Measurements from ENCODE around the gene RBM3. TPM values are rescaled to one million over a fixed set of nuclear protein-coding genes. Genes with fewer than 3 reads are reported as not detected.

Gene RBM3
- total RNA-seq, 1 donor from 2014 or later: 130 TPM

- Histone ChIP-seq H3K4me3 (no peak overlapping the region), H3K79me2 (ENCODE audit: low read depth) (no peaks in the 10 kb centered on the region), H3K4me1 (no peaks in the 10 kb centered on the region), H3K27me3 (no peaks in the 10 kb centered on the region), H3K9me3 (ENCODE audit: low read depth) (no peaks in the 10 kb centered on the region), H3F3A (ENCODE audit: low read depth) (no peaks in the 10 kb centered on the region), H3K36me3 (no peaks in the 10 kb centered on the region), H3K9ac (no peak overlapping the region), H2AFZ (replicated peaks) (no peak overlapping the region), H4K20me1 (ENCODE audit: low read depth) (no peaks in the 10 kb centered on the region), H3K27ac (no peak overlapping the region), H3K4me2 (no peak overlapping the region)
- no peaks in the 10 kb centered on the region for H3K27me3 Mint-ChIP-seq (ENCODE audit: insufficient read depth, low read depth)
- no peak for DNase-seq (ENCODE audit: low spot score)
- peaks cover 3% of the 10 kb centered on the region for H3K4me1 Mint-ChIP-seq
- TF ChIP-seq CTCF (IDR thresholded peaks at IDR 0.05): no peak
- H3K27ac Mint-ChIP-seq: no peak overlapping the region
- no peak overlapping the region for H3K4me3 Mint-ChIP-seq
- H3K9me3 Mint-ChIP-seq: peaks cover 4% of the 10 kb centered on the region
- no peaks in the 10 kb centered on the region for H3K36me3 Mint-ChIP-seq
These were observed 15.3 kb downstream of the RBM3 start for GRCh38 chrX:48589482-48590162.

GRCh38 chrX:48590203-48591103, 16.2 kb downstream of the RBM3 start:
- H3F3A ChIP-seq (ENCODE audit: low read depth): no peaks in the 10 kb centered on the region
- H3K27ac ChIP-seq: no peak overlapping the region
- H3K9me3 Mint-ChIP-seq: peaks cover 4% of the 10 kb centered on the region
- no peak overlapping the region for H3K27ac Mint-ChIP-seq
- H3K9ac ChIP-seq: no peak overlapping the region
- no peak overlapping the region for H2AFZ ChIP-seq (replicated peaks)
- H3K27me3 Mint-ChIP-seq (ENCODE audit: insufficient read depth, low read depth): no peaks in the 10 kb centered on the region
- no peaks in the 10 kb centered on the region for H3K4me1 ChIP-seq
- no peak overlapping the region for H3K4me3 Mint-ChIP-seq
- peaks cover 3% of the 10 kb centered on the region for H3K4me1 Mint-ChIP-seq
- H4K20me1 ChIP-seq (ENCODE audit: low read depth): no peaks in the 10 kb centered on the region
- DNase-seq (ENCODE audit: low spot score): no peak
- no peaks in the 10 kb centered on the region for H3K36me3 Mint-ChIP-seq
- no peak for TF ChIP-seq EZH2phosphoT487 (IDR thresholded peaks at IDR 0.05)
- no peak for TF ChIP-seq CTCF (IDR thresholded peaks at IDR 0.05)
- TF ChIP-seq EZH2 (IDR thresholded peaks at IDR 0.05): no peak
- H3K36me3 ChIP-seq: no peaks in the 10 kb centered on the region
- H3K9me3 ChIP-seq (ENCODE audit: low read depth): no peaks in the 10 kb centered on the region
- no peaks in the 10 kb centered on the region for H3K27me3 ChIP-seq
- no peaks in the 10 kb centered on the region for H3K79me2 ChIP-seq (ENCODE audit: low read depth)
- no peak overlapping the region for H3K4me2 ChIP-seq
- no peak overlapping the region for H3K4me3 ChIP-seq

- Histone ChIP-seq H3K9ac (no peak overlapping the region), H3K79me2 (ENCODE audit: low read depth) (no peaks in the 10 kb centered on the region), H4K20me1 (ENCODE audit: low read depth) (no peaks in the 10 kb centered on the region), H3K9me3 (ENCODE audit: low read depth) (no peaks in the 10 kb centered on the region), H3K36me3 (no peaks in the 10 kb centered on the region), H3K4me1 (no peaks in the 10 kb centered on the region), H3K4me3 (no peak overlapping the region), H3K27me3 (no peaks in the 10 kb centered on the region), H3K27ac (no peak overlapping the region), H3K4me2 (no peak overlapping the region), H3F3A (ENCODE audit: low read depth) (no peaks in the 10 kb centered on the region), H2AFZ (replicated peaks) (no peak overlapping the region)
- H3K4me1 Mint-ChIP-seq: peaks cover 3% of the 10 kb centered on the region
- peaks cover 4% of the 10 kb centered on the region for H3K9me3 Mint-ChIP-seq
- no peak for TF ChIP-seq EZH2phosphoT487 (IDR thresholded peaks at IDR 0.05)
- TF ChIP-seq CTCF (IDR thresholded peaks at IDR 0.05): no peak
- TF ChIP-seq EZH2 (IDR thresholded peaks at IDR 0.05): no peak
- no peak for DNase-seq (ENCODE audit: low spot score)
- no peaks in the 10 kb centered on the region for H3K36me3 Mint-ChIP-seq
- no peaks in the 10 kb centered on the region for H3K27me3 Mint-ChIP-seq (ENCODE audit: insufficient read depth, low read depth)
- no peak overlapping the region for H3K27ac Mint-ChIP-seq
- H3K4me3 Mint-ChIP-seq: no peak overlapping the region
These were observed 17.0 kb downstream of the RBM3 start for GRCh38 chrX:48591255-48591791.

Measured in neural progenitor cell (in vitro differentiated cells).